Skeletal muscle tissue (tissue), 4 donors: ENCODE results near the gene KITLG. TPM values are rescaled to one million over a fixed set of nuclear protein-coding genes. Genes with fewer than 3 reads are reported as not detected.

ENCODE experiments used
- H3K27ac ChIP-seq: one replicate; pipeline ENCODE4 v1.7.0; 2013; ENCODE audit warnings: mild to moderate bottlenecking, low read depth, low read length, inconsistent platforms
- H3K27me3 ChIP-seq, 3 donors: one replicate each; pipeline ENCODE4 v1.7.0; 2013; ENCODE audit warnings: low read length in 3 of 3; ENCODE audit not compliant: control insufficient read depth in 3 of 3, insufficient read depth in 3 of 3
- H3K36me3 ChIP-seq, 3 donors: one replicate each; pipeline ENCODE4 v1.7.0; 2013; ENCODE audit warnings: low read length in 3 of 3; ENCODE audit not compliant: control insufficient read depth in 3 of 3, insufficient read depth in 3 of 3
- H3K4me1 ChIP-seq, 3 donors: one replicate each; pipeline ENCODE4 v1.7.0; 2013; ENCODE audit warnings: low read length in 3 of 3, mild to moderate bottlenecking in 3 of 3; ENCODE audit not compliant: control insufficient read depth in 3 of 3, insufficient read depth in 3 of 3
- H3K4me3 ChIP-seq, 3 donors: one replicate each; pipeline ENCODE4 v1.7.0; 2013; ENCODE audit warnings: low read length in 3 of 3
- H3K9ac ChIP-seq, 3 donors: one replicate each; pipeline ENCODE4 v1.7.0; 2013; ENCODE audit warnings: low read length in 3 of 3, mild to moderate bottlenecking in 3 of 3, moderate library complexity in 2 of 3, low read depth in 1 of 3
- H3K9me3 ChIP-seq, 3 donors: one replicate each; pipeline ENCODE4 v1.7.0; 2013; ENCODE audit warnings: low read length in 3 of 3; ENCODE audit not compliant: control insufficient read depth in 3 of 3
- total RNA-seq: library from RNA; depleted of rRNA; stranded (reverse); fragments of >200 nt; gene quantifications from one replicate; pipeline ENCODE4 v1.2.3, GENCODE V29; 2014
- donor health status: Osteomylitis.

Gene KITLG
- total RNA-seq, 1 donor from 2014 or later = 14.6 TPM

GRCh38 chr12:88600272-88600671 lies 20.0 kb upstream of the KITLG start:
- no peaks in the 10 kb centered on the region for H3K9me3 ChIP-seq
- H3K4me3 ChIP-seq = no peak overlapping the region
- H3K27ac ChIP-seq = no peak overlapping the region
- no peaks in the 10 kb centered on the region for H3K36me3 ChIP-seq
- H3K27me3 ChIP-seq = no peaks in the 10 kb centered on the region
- no peaks in the 10 kb centered on the region for H3K4me1 ChIP-seq
- H3K9ac ChIP-seq = no peak overlapping the region

GRCh38 chr12:88597365-88597764 lies 17.1 kb upstream of the KITLG start:
- H3K4me3 ChIP-seq = no peak overlapping the region
- H3K9ac ChIP-seq = no peak overlapping the region
- H3K27me3 ChIP-seq = no peaks in the 10 kb centered on the region

GRCh38 chr12:88595697-88596096 lies 15.4 kb upstream of the KITLG start:
- Histone ChIP-seq H3K9me3 (no peaks in the 10 kb centered on the region), H3K4me3 (no peak overlapping the region), H3K27me3 (no peaks in the 10 kb centered on the region), H3K27ac (no peak overlapping the region), H3K4me1 (no peaks in the 10 kb centered on the region), H3K36me3 (no peaks in the 10 kb centered on the region), H3K9ac (no peak overlapping the region)

More at GRCh38 chr12:88597365-88597764, 17.1 kb upstream of the KITLG start:
- H3K4me1 ChIP-seq = no peaks in the 10 kb centered on the region
- no peak overlapping the region for H3K27ac ChIP-seq
- H3K9me3 ChIP-seq = no peaks in the 10 kb centered on the region
- no peaks in the 10 kb centered on the region for H3K36me3 ChIP-seq

GRCh38 chr12:88594780-88595179 lies 14.5 kb upstream of the KITLG start:
- Histone ChIP-seq H3K36me3 (no peaks in the 10 kb centered on the region), H3K27ac (no peak overlapping the region), H3K9me3 (no peaks in the 10 kb centered on the region), H3K9ac (no peak overlapping the region), H3K27me3 (no peaks in the 10 kb centered on the region), H3K4me1 (no peaks in the 10 kb centered on the region), H3K4me3 (no peak overlapping the region)

- no peaks in the 10 kb centered on the region for H3K36me3 ChIP-seq
- no peaks in the 10 kb centered on the region for H3K27me3 ChIP-seq
- H3K9me3 ChIP-seq = peaks cover 0 to 9% (median 0%) of the 10 kb centered on the region in 3 donors
- H3K4me1 ChIP-seq = no peaks in the 10 kb centered on the region
- H3K4me3 ChIP-seq = no peak overlapping the region
- no peak overlapping the region for H3K9ac ChIP-seq
- no peak overlapping the region for H3K27ac ChIP-seq
Measured at GRCh38 chr12:88591343-88591742, 11.1 kb upstream of the KITLG start.

GRCh38 chr12:88590851-88591250 lies 10.6 kb upstream of the KITLG start:
- Histone ChIP-seq H3K9ac (no peak overlapping the region), H3K36me3 (no peaks in the 10 kb centered on the region), H3K9me3 (peaks cover 0 to 12% (median 0%) of the 10 kb centered on the region in 3 donors), H3K27ac (no peak overlapping the region), H3K27me3 (no peaks in the 10 kb centered on the region), H3K4me1 (no peaks in the 10 kb centered on the region), H3K4me3 (no peak overlapping the region)

GRCh38 chr12:88585077-88585476 lies 4.8 kb upstream of the KITLG start:
- H3K27ac ChIP-seq = no peak overlapping the region
- peaks cover 0 to 3% (median 0%) of the 10 kb centered on the region in 3 donors for H3K4me1 ChIP-seq
- no peaks in the 10 kb centered on the region for H3K36me3 ChIP-seq

GRCh38 chr12:88579601-88580050 lies 645 bp downstream of the KITLG start:
- Histone ChIP-seq H3K9me3 (no peaks in the 10 kb centered on the region), H3K4me3 (peak overlapping the region; percentile 71 to 86 (median 80)), H3K27me3 (no peaks in the 10 kb centered on the region), H3K36me3 (no peaks in the 10 kb centered on the region), H3K27ac (peak overlapping the region; percentile 0), H3K9ac (peak overlapping the region; percentile 73 to 81 (median 75)), H3K4me1 (peaks cover 7 to 18% (median 11%) of the 10 kb centered on the region in 3 donors)

More at GRCh38 chr12:88585077-88585476, 4.8 kb upstream of the KITLG start:
- Histone ChIP-seq H3K4me3 (no peak overlapping the region), H3K9ac (no peak overlapping the region), H3K27me3 (no peaks in the 10 kb centered on the region), H3K9me3 (peaks cover 0 to 12% (median 0%) of the 10 kb centered on the region in 3 donors)

GRCh38 chr12:88579161-88579517 lies 1.1 kb downstream of the KITLG start:
- H3K4me1 ChIP-seq = peaks cover 7 to 18% (median 11%) of the 10 kb centered on the region in 3 donors
- no peaks in the 10 kb centered on the region for H3K36me3 ChIP-seq
- H3K9ac ChIP-seq = peak overlapping the region; percentile 73 to 81 (median 75)
- H3K27me3 ChIP-seq = no peaks in the 10 kb centered on the region
- H3K27ac ChIP-seq = peak overlapping the region; percentile 0
- H3K9me3 ChIP-seq = no peaks in the 10 kb centered on the region
- H3K4me3 ChIP-seq = peak overlapping the region; percentile 71 to 86 (median 80)

- Histone ChIP-seq H3K4me3 (peak overlapping the region; percentile 71 to 86 (median 80)), H3K36me3 (no peaks in the 10 kb centered on the region), H3K9me3 (no peaks in the 10 kb centered on the region), H3K9ac (peak overlapping the region; percentile 73 to 81 (median 75)), H3K27ac (no peak overlapping the region), H3K27me3 (no peaks in the 10 kb centered on the region), H3K4me1 (peaks cover 7 to 21% (median 11%) of the 10 kb centered on the region in 3 donors)
Measured at GRCh38 chr12:88578276-88579160, 1.8 kb downstream of the KITLG start.
